Panc1 (cell line): ENCODE results near the gene MRPS16. TPM values are rescaled to one million over a fixed set of nuclear protein-coding genes. Genes with fewer than 3 reads are reported as not detected.

Experiments
- ATAC-seq: fragments of 200-7000 bp; cut with Tn5 transposase; 2 replicates; pipeline ENCODE4 v1.9.1; 2020; ENCODE audit warnings: mild to moderate bottlenecking, moderate library complexity
- BruUV-seq: library from RNA; stranded (reverse); fragments of 400-500 nt; replicated peaks from 2 replicates; lab custom pipeline; 2021; lab: Mats Ljungman, UMichigan
- CTCF ChIA-PET: fragments of 300-600 bp; sonication (Branson Sonifier 250); formaldehyde crosslinking; loops from one replicate; lab custom pipeline; 2022; ENCODE audit warnings: antibody characterized with exemption; lab: Charles Lee
- POLR2A ChIA-PET: fragments of 300-600 bp; sonication (Branson Sonifier 250); formaldehyde crosslinking; loops from one replicate; lab custom pipeline; 2022; ENCODE audit warnings: antibody characterized with exemption; lab: Charles Lee
- DNase-seq: peaks from one replicate; pipeline ENCODE4 v3.0.0-alpha.2; 2010; ENCODE audit warnings: low read depth, low spot score
- H3K27ac ChIP-seq: 2 replicates; pipeline ENCODE4 v1.5.1; 2011; ENCODE audit warnings: mild to moderate bottlenecking, low read length, inconsistent platforms
- H3K27me3 ChIP-seq: fragments of 200-500 bp; sonication (Bioruptor generic); 2 replicates; pipeline ENCODE4 v1.6.0; 2014; ENCODE audit warnings: low read length, inconsistent platforms; ENCODE audit not compliant: control insufficient read depth, insufficient read depth
- H3K36me3 ChIP-seq: fragments of 200-500 bp; sonication (Bioruptor generic); 2 replicates; pipeline ENCODE4 v1.5.1; 2014; ENCODE audit warnings: inconsistent platforms, mild to moderate bottlenecking, low read length, moderate library complexity; ENCODE audit not compliant: control insufficient read depth, insufficient read depth
- H3K4me1 ChIP-seq: 2 replicates; pipeline ENCODE4 v1.5.1; 2011; ENCODE audit warnings: inconsistent platforms, mild to moderate bottlenecking, low read length, moderate library complexity; ENCODE audit not compliant: control insufficient read depth, insufficient read depth
- H3K4me3 ChIP-seq, 2 experiments: 2 replicates each; pipeline ENCODE4 v1.5.1; 2011 to 2012; ENCODE audit warnings: low read depth in 2 of 2, low read length in 2 of 2, mild to moderate bottlenecking in 2 of 2, inconsistent platforms in 1 of 2, moderate library complexity in 1 of 2
- H3K9me3 ChIP-seq: fragments of 200-500 bp; sonication (Bioruptor generic); 2 replicates; pipeline ENCODE4 v1.5.1; 2014; ENCODE audit warnings: low read depth, mild to moderate bottlenecking, inconsistent platforms, low read length, moderate library complexity; ENCODE audit not compliant: control insufficient read depth, insufficient read depth
- POLR2AphosphoS5 ChIP-seq: IDR thresholded peaks from 2 replicates; pipeline ENCODE4 v1.6.1; 2012; ENCODE audit warnings: mild to moderate bottlenecking, low read depth, low read length, moderate library complexity
- SIN3A ChIP-seq: IDR thresholded peaks from 2 replicates; pipeline ENCODE4 v1.6.1; 2012; ENCODE audit warnings: low read depth, mild to moderate bottlenecking, low read length, moderate library complexity, borderline replicate concordance; ENCODE audit not compliant: insufficient read depth
- TCF7L2 ChIP-seq: IDR thresholded peaks from 2 replicates; pipeline ENCODE4 v1.6.1; 2011; ENCODE audit warnings: mild to moderate bottlenecking, low read depth, low read length, inconsistent platforms
- in situ Hi-C: cut with HindIII; loops from 2 replicates; pipeline ENCODE4 v1.10.0; 2016; ENCODE audit warnings: low sequenced_read_pairs, low pct_unique_long_range_greater_than_20kb
- intact Hi-C: fragments of 100-400 bp; cut with micrococcal nuclease; formaldehyde crosslinking; loops from one replicate; pipeline ENCODE4 v1.10.0; 2022; ENCODE audit not compliant: unreplicated experiment
- total RNA-seq: library from RNA; stranded (reverse); gene quantifications from one replicate; pipeline ENCODE4 v1.2.1, GENCODE V29; 2021; ENCODE audit not compliant: unreplicated experiment
- TF ChIP-seq, protein P1 (sequence below): fragments of 450-650 bp; IDR thresholded peaks from 2 replicates; pipeline ENCODE4 v1.5.1; 2017; ENCODE audit warnings: mild to moderate bottlenecking
- TF ChIP-seq, protein P2 (sequence below), 2 experiments: IDR thresholded peaks; 2 replicates each; pipeline ENCODE4 v1.6.1; 2011 to 2012; ENCODE audit warnings: low read depth in 2 of 2, control low read depth in 1 of 2, low read length in 1 of 2, mild to moderate bottlenecking in 1 of 2, moderate library complexity in 1 of 2; ENCODE audit not compliant: insufficient read depth in 1 of 2

The MRPS16 gene
- total RNA-seq, 1 experiment from 2014 or later: 199 TPM

DNA sequence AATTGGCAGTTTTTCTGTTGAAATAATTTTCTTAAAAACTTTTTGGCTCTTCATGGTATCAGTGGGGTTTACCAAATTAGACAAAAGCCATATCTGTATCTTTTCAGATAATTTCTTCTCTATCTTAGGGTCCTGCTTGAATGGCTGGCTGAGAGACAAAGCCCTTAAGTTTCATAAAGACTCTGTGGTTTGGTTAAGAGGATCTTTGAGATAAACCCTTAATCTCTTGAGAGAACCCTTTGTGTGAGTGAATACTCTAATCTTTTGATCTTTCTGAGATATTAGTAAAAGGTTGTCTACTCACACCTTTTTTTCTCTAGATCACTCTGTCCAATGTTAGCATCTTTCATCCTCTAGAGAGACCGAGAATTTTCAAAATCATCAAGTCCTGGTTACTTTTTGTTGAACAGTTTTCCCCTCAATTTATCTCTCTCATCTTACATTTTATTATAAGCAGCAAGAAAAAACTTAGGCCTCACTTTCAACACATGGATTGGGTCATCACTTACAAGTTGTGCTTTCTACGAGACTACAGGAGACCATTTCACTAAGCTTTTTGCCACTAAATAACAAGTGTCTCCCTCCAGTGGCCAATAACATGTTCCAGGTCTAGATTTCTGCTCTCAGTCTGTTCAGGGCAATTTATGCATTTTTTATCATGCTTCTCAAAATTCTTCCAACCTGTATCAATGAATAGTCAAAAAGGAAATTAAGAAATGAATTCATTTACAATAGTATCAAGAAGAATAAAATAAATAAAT is 33.8 kb downstream of the MRPS16 start:
- TF ChIP-seq, protein P1, sequence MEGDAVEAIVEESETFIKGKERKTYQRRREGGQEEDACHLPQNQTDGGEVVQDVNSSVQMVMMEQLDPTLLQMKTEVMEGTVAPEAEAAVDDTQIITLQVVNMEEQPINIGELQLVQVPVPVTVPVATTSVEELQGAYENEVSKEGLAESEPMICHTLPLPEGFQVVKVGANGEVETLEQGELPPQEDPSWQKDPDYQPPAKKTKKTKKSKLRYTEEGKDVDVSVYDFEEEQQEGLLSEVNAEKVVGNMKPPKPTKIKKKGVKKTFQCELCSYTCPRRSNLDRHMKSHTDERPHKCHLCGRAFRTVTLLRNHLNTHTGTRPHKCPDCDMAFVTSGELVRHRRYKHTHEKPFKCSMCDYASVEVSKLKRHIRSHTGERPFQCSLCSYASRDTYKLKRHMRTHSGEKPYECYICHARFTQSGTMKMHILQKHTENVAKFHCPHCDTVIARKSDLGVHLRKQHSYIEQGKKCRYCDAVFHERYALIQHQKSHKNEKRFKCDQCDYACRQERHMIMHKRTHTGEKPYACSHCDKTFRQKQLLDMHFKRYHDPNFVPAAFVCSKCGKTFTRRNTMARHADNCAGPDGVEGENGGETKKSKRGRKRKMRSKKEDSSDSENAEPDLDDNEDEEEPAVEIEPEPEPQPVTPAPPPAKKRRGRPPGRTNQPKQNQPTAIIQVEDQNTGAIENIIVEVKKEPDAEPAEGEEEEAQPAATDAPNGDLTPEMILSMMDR: peak; percentile 70; the same call in 1 of the 2 replicates
- TF ChIP-seq SIN3A: no peak
- TF ChIP-seq TCF7L2: no peak
- TF ChIP-seq POLR2AphosphoS5: no peak
- ChIA-PET POLR2A (no interaction called here), CTCF (no interaction called here)
- intact Hi-C loops: no loop called here
- Histone ChIP-seq H3K9me3 (no peaks in the 10 kb centered on the region), H3K4me3 (no peak overlapping the region), H3K36me3 (no peaks in the 10 kb centered on the region), H3K27ac (no peak overlapping the region), H3K27me3 (no peaks in the 10 kb centered on the region), H3K4me1 (no peaks in the 10 kb centered on the region)
- no peak for DNase-seq
- no TSS peak for BruUV-seq
- in situ Hi-C loops: no loop called here
- ATAC-seq: no peak

DNA sequence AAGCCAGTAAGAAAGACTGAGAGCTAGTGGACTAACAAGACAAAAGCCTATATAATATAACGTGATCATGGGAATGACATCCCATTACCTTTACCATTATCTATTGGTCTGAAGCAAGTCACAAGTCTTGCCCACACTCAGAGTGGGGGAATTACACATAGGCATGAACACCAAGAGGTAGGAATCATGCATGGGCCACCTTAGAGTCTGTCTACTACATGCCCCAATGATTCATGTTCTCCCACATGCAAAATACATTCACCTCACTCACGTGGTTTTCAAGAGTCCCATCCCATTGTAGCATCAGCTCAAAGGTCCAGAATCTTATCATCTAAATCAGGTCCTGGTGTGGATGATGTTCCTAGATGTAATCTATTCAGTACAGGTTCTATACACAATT is 34.8 kb downstream of the MRPS16 start:
- POLR2A ChIA-PET: no interaction called here
- Histone ChIP-seq H3K4me1 (no peaks in the 10 kb centered on the region), H3K27me3 (no peaks in the 10 kb centered on the region), H3K9me3 (no peaks in the 10 kb centered on the region), H3K4me3 (no peak overlapping the region), H3K36me3 (no peaks in the 10 kb centered on the region), H3K27ac (no peak overlapping the region)
- no peak for DNase-seq
- CTCF ChIA-PET: interaction anchor here (0.6 kb wide), 1 partner anchor 122 kb away, joined by 3 read pairs; no protein-coding TSS in a partner anchor
- in situ Hi-C loops: no loop called here
- no TSS peak for BruUV-seq
- intact Hi-C loops: no loop called here
- no peak for TF ChIP-seq SIN3A
- no peak for TF ChIP-seq TCF7L2
- TF ChIP-seq, protein P1: no peak
- TF ChIP-seq, protein P2, sequence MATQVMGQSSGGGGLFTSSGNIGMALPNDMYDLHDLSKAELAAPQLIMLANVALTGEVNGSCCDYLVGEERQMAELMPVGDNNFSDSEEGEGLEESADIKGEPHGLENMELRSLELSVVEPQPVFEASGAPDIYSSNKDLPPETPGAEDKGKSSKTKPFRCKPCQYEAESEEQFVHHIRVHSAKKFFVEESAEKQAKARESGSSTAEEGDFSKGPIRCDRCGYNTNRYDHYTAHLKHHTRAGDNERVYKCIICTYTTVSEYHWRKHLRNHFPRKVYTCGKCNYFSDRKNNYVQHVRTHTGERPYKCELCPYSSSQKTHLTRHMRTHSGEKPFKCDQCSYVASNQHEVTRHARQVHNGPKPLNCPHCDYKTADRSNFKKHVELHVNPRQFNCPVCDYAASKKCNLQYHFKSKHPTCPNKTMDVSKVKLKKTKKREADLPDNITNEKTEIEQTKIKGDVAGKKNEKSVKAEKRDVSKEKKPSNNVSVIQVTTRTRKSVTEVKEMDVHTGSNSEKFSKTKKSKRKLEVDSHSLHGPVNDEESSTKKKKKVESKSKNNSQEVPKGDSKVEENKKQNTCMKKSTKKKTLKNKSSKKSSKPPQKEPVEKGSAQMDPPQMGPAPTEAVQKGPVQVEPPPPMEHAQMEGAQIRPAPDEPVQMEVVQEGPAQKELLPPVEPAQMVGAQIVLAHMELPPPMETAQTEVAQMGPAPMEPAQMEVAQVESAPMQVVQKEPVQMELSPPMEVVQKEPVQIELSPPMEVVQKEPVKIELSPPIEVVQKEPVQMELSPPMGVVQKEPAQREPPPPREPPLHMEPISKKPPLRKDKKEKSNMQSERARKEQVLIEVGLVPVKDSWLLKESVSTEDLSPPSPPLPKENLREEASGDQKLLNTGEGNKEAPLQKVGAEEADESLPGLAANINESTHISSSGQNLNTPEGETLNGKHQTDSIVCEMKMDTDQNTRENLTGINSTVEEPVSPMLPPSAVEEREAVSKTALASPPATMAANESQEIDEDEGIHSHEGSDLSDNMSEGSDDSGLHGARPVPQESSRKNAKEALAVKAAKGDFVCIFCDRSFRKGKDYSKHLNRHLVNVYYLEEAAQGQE (IDR thresholded peaks at IDR 0.05; ENCODE audit: insufficient read depth in 1 of 2, low read depth in 2 of 2, low read length in 1 of 2): no peak
- no peak for TF ChIP-seq POLR2AphosphoS5
- no peak for ATAC-seq
